OCI-LY1 (cell line): Measurements from ENCODE around the gene GLIS1.

Experiments
- H2AFZ ChIP-seq: fragments of 200-600 bp; sonication (generic), shearing (Covaris generic); 2 replicates; pipeline ENCODE4 v1.6.0; 2014; ENCODE audit warnings: antibody characterized with exemption, mild to moderate bottlenecking, low read length
- H3F3A ChIP-seq: fragments of 200-600 bp; sonication (generic), shearing (Covaris generic); 2 replicates; pipeline ENCODE4 v1.6.0; 2014; ENCODE audit warnings: mild to moderate bottlenecking, antibody characterized with exemption, low read length, moderate library complexity; ENCODE audit not compliant: insufficient read depth
- H3K27ac ChIP-seq: fragments of 200-600 bp; sonication (generic); 2 replicates; pipeline ENCODE4 v1.5.1; 2014; ENCODE audit warnings: low read length, mixed run types, mild to moderate bottlenecking, low read depth; ENCODE audit not compliant: poor library complexity, severe bottlenecking
- H3K27me3 ChIP-seq: fragments of 200-600 bp; sonication (generic); 2 replicates; pipeline ENCODE4 v1.6.0; 2014; ENCODE audit warnings: antibody characterized with exemption, mild to moderate bottlenecking, low read length, moderate library complexity; ENCODE audit not compliant: insufficient read depth
- H3K36me3 ChIP-seq: fragments of 200-600 bp; sonication (generic); 2 replicates; pipeline ENCODE4 v1.6.1; 2014; ENCODE audit warnings: mild to moderate bottlenecking, antibody characterized with exemption, low read length, moderate library complexity, mixed read lengths; ENCODE audit not compliant: insufficient read depth
- H3K4me1 ChIP-seq: fragments of 200-600 bp; sonication (generic); 2 replicates; pipeline ENCODE4 v1.5.1; 2014; ENCODE audit warnings: mild to moderate bottlenecking, low read length, moderate library complexity; ENCODE audit not compliant: insufficient read depth, severe bottlenecking
- H3K4me2 ChIP-seq: fragments of 200-600 bp; sonication (generic), shearing (Covaris generic); 2 replicates; pipeline ENCODE4 v1.6.1; 2014; ENCODE audit warnings: low read length
- H3K4me3 ChIP-seq: fragments of 200-600 bp; sonication (generic); 2 replicates; pipeline ENCODE4 v1.5.1; 2014; ENCODE audit warnings: low read length, low read depth, mild to moderate bottlenecking, mixed read lengths; ENCODE audit not compliant: poor library complexity, severe bottlenecking
- H3K79me2 ChIP-seq: fragments of 200-600 bp; shearing (Covaris generic); 2 replicates; pipeline ENCODE4 v1.6.1; 2016; ENCODE audit warnings: mixed run types, low read length, mixed read lengths; ENCODE audit not compliant: insufficient read depth
- H3K9ac ChIP-seq: fragments of 200-600 bp; sonication (generic), shearing (Covaris generic); 2 replicates; pipeline ENCODE4 v1.6.1; 2014; ENCODE audit warnings: mild to moderate bottlenecking, low read length, mixed read lengths
- H3K9me2 ChIP-seq: fragments of 200-600 bp; sonication (generic), shearing (Covaris generic); 2 replicates; pipeline ENCODE4 v1.6.1; 2014; ENCODE audit warnings: low read depth, mild to moderate bottlenecking, low read length, mixed read lengths
- H3K9me3 ChIP-seq: fragments of 200-600 bp; shearing (Covaris generic); 2 replicates; pipeline ENCODE4 v1.6.1; 2014; ENCODE audit warnings: low read length, mixed read lengths
- H4K20me1 ChIP-seq: fragments of 200-600 bp; sonication (generic), shearing (Covaris generic); 2 replicates; pipeline ENCODE4 v1.6.0; 2016; ENCODE audit warnings: mild to moderate bottlenecking, low read length; ENCODE audit not compliant: insufficient read depth
- CTCF ChIP-seq: fragments of 200-600 bp; sonication (generic), shearing (Covaris generic); IDR thresholded peaks from 2 replicates; pipeline ENCODE4 v1.5.1; 2017; ENCODE audit warnings: mild to moderate bottlenecking, antibody characterized with exemption, low read length, moderate library complexity, mixed read lengths
- EZH2 ChIP-seq: fragments of 200-600 bp; sonication (generic), shearing (Covaris generic); IDR thresholded peaks from 2 replicates; pipeline ENCODE4 v1.8.0; 2017; ENCODE audit warnings: borderline replicate concordance, mixed run types, mild to moderate bottlenecking, antibody characterized with exemption, low read length, moderate library complexity, mixed read lengths

GLIS1 gene

GRCh38 chr1:53622531-53622930, 116.4 kb downstream of the GLIS1 start:
- Histone ChIP-seq H3K4me3 (no peak overlapping the region), H3K9me3 (no peaks in the 10 kb centered on the region), H3K79me2 (no peaks in the 10 kb centered on the region), H2AFZ (no peak overlapping the region), H3K36me3 (no peaks in the 10 kb centered on the region), H3K9me2 (no peaks in the 10 kb centered on the region), H3K4me2 (no peak overlapping the region), H3K9ac (no peak overlapping the region), H3K27me3 (no peaks in the 10 kb centered on the region; the same call in 1 of the 2 replicates), H3F3A (no peaks in the 10 kb centered on the region), H3K4me1 (no peaks in the 10 kb centered on the region), H3K27ac (no peak overlapping the region), H4K20me1 (no peaks in the 10 kb centered on the region)
- no peak for TF ChIP-seq CTCF
- no peak for TF ChIP-seq EZH2

DNA sequence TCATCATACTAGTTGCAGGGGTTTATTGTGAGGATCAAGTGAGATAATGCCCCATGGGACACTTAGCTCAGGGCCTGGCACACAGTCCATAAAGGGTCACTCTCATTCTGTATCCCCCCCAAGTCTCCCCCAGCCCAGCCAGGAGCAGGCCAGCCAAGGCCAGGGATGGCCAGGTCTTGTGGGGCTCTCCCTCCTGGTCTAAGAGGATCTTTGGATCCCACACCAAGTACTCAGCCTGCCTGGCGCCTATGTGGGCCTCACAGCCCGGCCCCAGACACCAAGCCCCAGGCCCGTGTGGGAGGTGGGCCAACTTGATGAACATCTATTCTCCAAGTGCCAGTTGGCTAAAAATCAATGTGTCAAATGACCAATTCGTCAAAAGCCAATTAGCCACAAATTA, 117.8 kb downstream of the GLIS1 start:
- TF ChIP-seq CTCF (no peak), EZH2 (no peak)
- Histone ChIP-seq H3K79me2 (no peaks in the 10 kb centered on the region), H3K36me3 (no peaks in the 10 kb centered on the region), H3K9ac (no peak overlapping the region), H3K9me2 (no peaks in the 10 kb centered on the region), H3K4me1 (no peaks in the 10 kb centered on the region), H4K20me1 (no peaks in the 10 kb centered on the region), H3K9me3 (no peaks in the 10 kb centered on the region), H3K4me3 (no peak overlapping the region), H3K27ac (no peak overlapping the region), H3K27me3 (no peaks in the 10 kb centered on the region; the same call in 1 of the 2 replicates), H2AFZ (no peak overlapping the region), H3F3A (no peaks in the 10 kb centered on the region), H3K4me2 (no peak overlapping the region)

DNA sequence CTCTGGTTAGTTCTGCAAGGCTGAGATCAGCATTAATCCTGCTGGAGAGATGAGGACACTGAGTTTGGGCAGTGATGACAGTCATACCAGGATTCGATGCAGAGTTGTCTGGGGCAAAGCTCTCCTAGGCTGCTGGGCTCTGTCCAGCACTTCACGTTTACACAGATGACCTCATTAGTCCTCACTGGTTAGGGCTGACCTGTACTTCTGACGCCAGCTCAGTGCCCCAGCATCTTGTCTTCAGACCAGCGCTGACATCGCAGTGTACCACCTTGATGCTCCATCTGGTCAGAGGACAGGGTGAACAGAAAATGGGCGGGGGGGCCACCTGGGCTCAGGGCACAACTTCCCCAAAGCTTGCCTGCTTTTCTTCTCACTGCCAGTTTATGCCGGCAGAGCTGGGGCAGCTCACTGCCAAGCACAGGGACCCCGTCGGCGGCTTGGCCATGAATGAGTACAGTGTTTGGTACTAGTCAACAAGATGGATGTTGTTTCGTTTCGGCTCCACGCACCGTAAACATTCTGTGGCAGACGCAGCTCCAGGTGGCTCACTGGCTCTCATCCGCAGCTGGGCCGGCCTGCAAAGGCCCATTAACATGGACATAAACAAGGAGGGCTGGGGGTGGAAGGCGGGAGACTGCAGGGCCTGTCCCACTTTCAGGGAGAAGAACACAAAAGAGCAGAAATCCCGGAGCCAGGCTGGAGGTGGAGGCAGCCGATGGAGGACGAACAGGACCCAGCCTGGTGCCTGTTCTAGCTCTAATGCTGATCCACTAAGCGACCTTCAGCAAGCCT, 118.7 kb downstream of the GLIS1 start:
- Histone ChIP-seq H3K9ac (no peak overlapping the region), H3K27ac (no peak overlapping the region), H4K20me1 (no peaks in the 10 kb centered on the region), H3K36me3 (no peaks in the 10 kb centered on the region), H3K4me3 (no peak overlapping the region), H3K9me2 (no peaks in the 10 kb centered on the region), H2AFZ (no peak overlapping the region), H3K4me2 (no peak overlapping the region), H3K27me3 (no peaks in the 10 kb centered on the region; the same call in 1 of the 2 replicates), H3K4me1 (no peaks in the 10 kb centered on the region), H3F3A (no peaks in the 10 kb centered on the region), H3K79me2 (no peaks in the 10 kb centered on the region), H3K9me3 (no peaks in the 10 kb centered on the region)
- TF ChIP-seq EZH2 (no peak), CTCF (no peak)
